Peyer's patch (tissue), 4 donors: ENCODE data around the gene PRR15L.

Source experiments
- CTCF ChIP-seq, 6 experiments: fragments of 450-650 bp in 4 of 6; fragments of 200-600 bp in 2 of 6; sonication (generic) in 1 of 6; IDR thresholded peaks; one replicate each; pipeline ENCODE4 v1.5.1; 2017 to 2019; ENCODE audit warnings: antibody characterized with exemption in 6 of 6, mild to moderate bottlenecking in 3 of 6, moderate library complexity in 1 of 6
- POLR2A ChIP-seq, 2 donors: fragments of 450-650 bp; IDR thresholded peaks; one replicate each; pipeline ENCODE4 v1.5.1; 2017; ENCODE audit warnings: antibody characterized with exemption in 2 of 2, mild to moderate bottlenecking in 2 of 2, moderate library complexity in 2 of 2

GRCh38 chr17:47916489-47917208 is 41.0 kb downstream of the PRR15L start:
- TF ChIP-seq POLR2A (IDR thresholded peaks at IDR 0.05), result no peak
- no peak for TF ChIP-seq CTCF (IDR thresholded peaks at IDR 0.05)
